ENCODE data around the gene FAM13A.
"Not testable (repeated sequence)": the region's sequence is repeated elsewhere in the genome, so short reads cannot be mapped to it uniquely, and the experiment has no call there.

FAM13A gene

DNA sequence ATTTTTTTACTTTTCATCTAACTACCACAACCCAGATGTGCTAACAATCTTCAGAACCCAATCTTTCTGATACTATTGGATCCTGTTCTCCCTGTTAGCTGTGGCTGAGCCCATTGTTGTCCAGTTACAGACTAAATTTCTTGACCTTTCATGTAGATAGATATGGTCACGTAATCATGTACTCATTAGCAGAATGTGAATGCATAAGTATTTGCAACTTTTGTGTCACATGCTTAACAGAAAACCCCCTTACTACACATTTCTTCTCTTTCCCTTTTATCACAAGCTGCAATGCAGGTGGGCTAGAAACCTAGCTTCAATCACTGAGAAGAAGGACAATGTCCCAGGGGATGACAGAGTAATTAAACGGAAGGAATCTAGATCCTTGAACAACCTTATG, 13.1 kb upstream of the FAM13A start:
- Histone ChIP-seq H3K36me3 (ENCODE audit: control insufficient read depth, insufficient read depth, low read length) (no peaks in the 10 kb centered on the region), H3K4me1 (ENCODE audit: control insufficient read depth, insufficient read depth, low read length, poor library complexity, severe bottlenecking) (no peaks in the 10 kb centered on the region), H3K27ac (ENCODE audit: insufficient read depth, low read length, poor library complexity, severe bottlenecking) (no peak overlapping the region), H3K27me3 (replicated peaks; ENCODE audit: control insufficient read depth, insufficient read depth, low read length, poor library complexity, severe bottlenecking) (no peaks in the 10 kb centered on the region), H3K9me3 (ENCODE audit: control insufficient read depth, low read length) (no peaks in the 10 kb centered on the region), H3K4me3 (ENCODE audit: insufficient read depth, low read depth, low read length, poor library complexity, severe bottlenecking) (no peak overlapping the region)
- DNase-seq: no peak

GRCh38 chr4:89069481-89069880, 12.5 kb upstream of the FAM13A start:
- H3K27me3 ChIP-seq (replicated peaks; ENCODE audit: control insufficient read depth, insufficient read depth, low read length, poor library complexity, severe bottlenecking): no peaks in the 10 kb centered on the region
- no peaks in the 10 kb centered on the region for H3K36me3 ChIP-seq (ENCODE audit: control insufficient read depth, insufficient read depth, low read length)
- H3K4me3 ChIP-seq (ENCODE audit: insufficient read depth, low read depth, low read length, poor library complexity, severe bottlenecking): no peak overlapping the region
- H3K27ac ChIP-seq (ENCODE audit: insufficient read depth, low read length, poor library complexity, severe bottlenecking): no peak overlapping the region
- DNase-seq: no peak
- H3K9me3 ChIP-seq (ENCODE audit: control insufficient read depth, low read length): no peaks in the 10 kb centered on the region
- no peaks in the 10 kb centered on the region for H3K4me1 ChIP-seq (ENCODE audit: control insufficient read depth, insufficient read depth, low read length, poor library complexity, severe bottlenecking)

- Histone ChIP-seq H3K4me1 (ENCODE audit: control insufficient read depth, insufficient read depth, low read length, poor library complexity, severe bottlenecking) (no peaks in the 10 kb centered on the region), H3K4me3 (ENCODE audit: insufficient read depth, low read depth, low read length, poor library complexity, severe bottlenecking) (no peak overlapping the region), H3K36me3 (ENCODE audit: control insufficient read depth, insufficient read depth, low read length) (no peaks in the 10 kb centered on the region), H3K27me3 (replicated peaks; ENCODE audit: control insufficient read depth, insufficient read depth, low read length, poor library complexity, severe bottlenecking) (no peaks in the 10 kb centered on the region), H3K27ac (ENCODE audit: insufficient read depth, low read length, poor library complexity, severe bottlenecking) (no peak overlapping the region), H3K9me3 (ENCODE audit: control insufficient read depth, low read length) (no peaks in the 10 kb centered on the region)
- no peak for DNase-seq
Observed at GRCh38 chr4:89067417-89067816, 10.4 kb upstream of the FAM13A start.

- DNase-seq: no peak
- Histone ChIP-seq H3K4me1 (ENCODE audit: control insufficient read depth, insufficient read depth, low read length, poor library complexity, severe bottlenecking) (no peaks in the 10 kb centered on the region), H3K27ac (ENCODE audit: insufficient read depth, low read length, poor library complexity, severe bottlenecking) (no peak overlapping the region), H3K4me3 (ENCODE audit: insufficient read depth, low read depth, low read length, poor library complexity, severe bottlenecking) (no peak overlapping the region), H3K9me3 (ENCODE audit: control insufficient read depth, low read length) (no peaks in the 10 kb centered on the region), H3K27me3 (replicated peaks; ENCODE audit: control insufficient read depth, insufficient read depth, low read length, poor library complexity, severe bottlenecking) (no peaks in the 10 kb centered on the region), H3K36me3 (ENCODE audit: control insufficient read depth, insufficient read depth, low read length) (no peaks in the 10 kb centered on the region)
Observed at GRCh38 chr4:89064848-89065247, 7.9 kb upstream of the FAM13A start.

GRCh38 chr4:89057844-89058243, 859 bp upstream of the FAM13A start:
- H3K27ac ChIP-seq (ENCODE audit: insufficient read depth, low read length, poor library complexity, severe bottlenecking); DNase-seq; H3K4me3 ChIP-seq (ENCODE audit: insufficient read depth, low read depth, low read length, poor library complexity, severe bottlenecking); H3K9me3 ChIP-seq (ENCODE audit: control insufficient read depth, low read length); H3K27me3 ChIP-seq (replicated peaks; ENCODE audit: control insufficient read depth, insufficient read depth, low read length, poor library complexity, severe bottlenecking); H3K4me1 ChIP-seq (ENCODE audit: control insufficient read depth, insufficient read depth, low read length, poor library complexity, severe bottlenecking); H3K36me3 ChIP-seq (ENCODE audit: control insufficient read depth, insufficient read depth, low read length): not testable (repeated sequence)

DNA sequence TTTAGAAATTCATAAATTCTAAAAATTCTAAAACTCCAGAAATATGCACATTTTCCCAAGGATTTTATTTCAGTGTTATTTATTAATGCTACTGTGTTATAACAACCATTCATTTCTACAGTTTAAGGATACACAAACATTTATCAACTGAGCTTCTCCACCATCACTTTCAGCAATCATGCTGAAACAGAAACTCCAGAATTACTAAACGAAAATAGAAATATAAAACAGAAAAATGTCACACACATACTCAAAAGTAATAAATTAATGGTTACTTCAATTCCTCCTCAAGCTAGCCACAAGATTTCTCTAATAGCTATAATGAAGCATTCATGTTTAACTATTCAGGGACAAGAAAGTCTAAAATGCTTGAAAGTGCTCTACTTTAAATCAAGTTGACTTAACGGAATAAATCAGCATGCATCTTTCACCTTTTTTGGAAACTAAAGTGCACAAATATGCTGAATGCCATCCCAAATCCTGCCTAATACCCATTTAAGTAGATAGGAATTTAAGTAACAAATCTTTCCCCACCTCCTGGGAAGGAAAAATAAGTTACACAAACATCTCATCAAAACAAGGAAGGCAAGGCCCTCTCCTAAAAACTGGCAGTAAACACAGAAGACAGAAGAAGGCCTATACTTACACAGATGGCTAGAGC, 563 bp downstream of the FAM13A start:
- Histone ChIP-seq H3K27ac (ENCODE audit: insufficient read depth, low read length, poor library complexity, severe bottlenecking) (no peak overlapping the region), H3K4me3 (ENCODE audit: insufficient read depth, low read depth, low read length, poor library complexity, severe bottlenecking) (no peak overlapping the region), H3K9me3 (ENCODE audit: control insufficient read depth, low read length) (no peaks in the 10 kb centered on the region), H3K27me3 (replicated peaks; ENCODE audit: control insufficient read depth, insufficient read depth, low read length, poor library complexity, severe bottlenecking) (no peaks in the 10 kb centered on the region), H3K36me3 (ENCODE audit: control insufficient read depth, insufficient read depth, low read length) (no peaks in the 10 kb centered on the region), H3K4me1 (ENCODE audit: control insufficient read depth, insufficient read depth, low read length, poor library complexity, severe bottlenecking) (no peaks in the 10 kb centered on the region)
- no peak for DNase-seq

DNA sequence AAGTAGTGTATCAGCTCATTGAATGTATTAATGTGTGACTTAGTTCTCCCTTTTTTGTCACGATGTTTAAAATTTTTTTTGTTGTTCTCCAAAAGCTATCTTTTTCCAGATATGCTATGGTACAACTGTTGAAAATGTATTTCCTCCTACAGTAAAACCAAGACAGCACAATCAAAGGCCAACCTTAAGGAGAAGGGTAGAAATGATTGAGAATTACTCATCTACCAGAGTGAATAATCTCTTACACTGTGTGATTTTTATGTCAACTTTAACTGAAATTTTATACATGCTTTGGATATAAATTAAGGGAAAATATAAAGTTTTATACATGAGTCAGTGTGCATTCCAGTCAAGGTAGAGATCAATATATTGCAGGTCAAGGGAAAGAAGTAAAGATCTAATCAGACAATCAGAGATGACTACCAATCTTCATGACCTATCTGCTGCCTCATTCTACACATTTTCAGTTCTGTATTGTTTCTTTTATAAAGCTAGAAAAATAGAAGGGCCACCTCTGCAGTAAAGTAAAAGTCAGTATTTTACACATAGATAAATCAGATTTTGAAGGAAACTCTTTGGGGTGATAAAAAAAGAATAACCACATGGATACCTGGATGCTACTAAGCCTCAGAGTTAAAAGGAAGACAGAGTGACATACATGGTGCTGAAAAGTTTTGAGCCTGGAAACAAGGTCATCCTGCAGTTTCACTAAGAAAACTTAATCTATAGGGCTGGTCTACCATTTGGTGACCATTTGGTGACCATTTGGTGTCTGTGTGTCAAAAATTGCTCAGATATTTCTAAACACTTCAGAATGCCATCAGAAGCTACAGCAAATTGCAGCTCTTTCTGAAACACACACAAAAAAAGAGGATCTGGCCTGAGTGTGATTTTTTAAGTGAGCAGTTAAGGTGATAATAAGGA, 1.6 kb downstream of the FAM13A start:
- no peaks in the 10 kb centered on the region for H3K36me3 ChIP-seq (ENCODE audit: control insufficient read depth, insufficient read depth, low read length)
- DNase-seq: no peak
- H3K4me1 ChIP-seq (ENCODE audit: control insufficient read depth, insufficient read depth, low read length, poor library complexity, severe bottlenecking): no peaks in the 10 kb centered on the region
- no peaks in the 10 kb centered on the region for H3K27me3 ChIP-seq (replicated peaks; ENCODE audit: control insufficient read depth, insufficient read depth, low read length, poor library complexity, severe bottlenecking)
- H3K27ac ChIP-seq (ENCODE audit: insufficient read depth, low read length, poor library complexity, severe bottlenecking): no peak overlapping the region
- H3K4me3 ChIP-seq (ENCODE audit: insufficient read depth, low read depth, low read length, poor library complexity, severe bottlenecking): no peak overlapping the region
- no peaks in the 10 kb centered on the region for H3K9me3 ChIP-seq (ENCODE audit: control insufficient read depth, low read length)

- no peaks in the 10 kb centered on the region for H3K4me1 ChIP-seq (ENCODE audit: control insufficient read depth, insufficient read depth, low read length, poor library complexity, severe bottlenecking)
- H3K27ac ChIP-seq (ENCODE audit: insufficient read depth, low read length, poor library complexity, severe bottlenecking): no peak overlapping the region
- no peak for DNase-seq
- H3K36me3 ChIP-seq (ENCODE audit: control insufficient read depth, insufficient read depth, low read length): no peaks in the 10 kb centered on the region
- H3K27me3 ChIP-seq (replicated peaks; ENCODE audit: control insufficient read depth, insufficient read depth, low read length, poor library complexity, severe bottlenecking): no peaks in the 10 kb centered on the region
- H3K4me3 ChIP-seq (ENCODE audit: insufficient read depth, low read depth, low read length, poor library complexity, severe bottlenecking): no peak overlapping the region
- no peaks in the 10 kb centered on the region for H3K9me3 ChIP-seq (ENCODE audit: control insufficient read depth, low read length)
Observed at GRCh38 chr4:89054627-89055026, 2.4 kb downstream of the FAM13A start.

GRCh38 chr4:89049853-89050252, 7.1 kb downstream of the FAM13A start:
- Histone ChIP-seq H3K4me3 (ENCODE audit: insufficient read depth, low read depth, low read length, poor library complexity, severe bottlenecking) (no peak overlapping the region), H3K27ac (ENCODE audit: insufficient read depth, low read length, poor library complexity, severe bottlenecking) (no peak overlapping the region), H3K9me3 (ENCODE audit: control insufficient read depth, low read length) (no peaks in the 10 kb centered on the region), H3K27me3 (replicated peaks; ENCODE audit: control insufficient read depth, insufficient read depth, low read length, poor library complexity, severe bottlenecking) (no peaks in the 10 kb centered on the region), H3K4me1 (ENCODE audit: control insufficient read depth, insufficient read depth, low read length, poor library complexity, severe bottlenecking) (no peaks in the 10 kb centered on the region), H3K36me3 (ENCODE audit: control insufficient read depth, insufficient read depth, low read length) (no peaks in the 10 kb centered on the region)
- DNase-seq: no peak

GRCh38 chr4:89048906-89049601, 7.9 kb downstream of the FAM13A start:
- Histone ChIP-seq H3K27ac (ENCODE audit: insufficient read depth, low read length, poor library complexity, severe bottlenecking) (no peak overlapping the region), H3K27me3 (replicated peaks; ENCODE audit: control insufficient read depth, insufficient read depth, low read length, poor library complexity, severe bottlenecking) (no peaks in the 10 kb centered on the region)
- DNase-seq: no peak

More at GRCh38 chr4:89048906-89049601, 7.9 kb downstream of the FAM13A start:
- Histone ChIP-seq H3K36me3 (ENCODE audit: control insufficient read depth, insufficient read depth, low read length) (no peaks in the 10 kb centered on the region), H3K4me1 (ENCODE audit: control insufficient read depth, insufficient read depth, low read length, poor library complexity, severe bottlenecking) (no peaks in the 10 kb centered on the region), H3K9me3 (ENCODE audit: control insufficient read depth, low read length) (no peaks in the 10 kb centered on the region), H3K4me3 (ENCODE audit: insufficient read depth, low read depth, low read length, poor library complexity, severe bottlenecking) (no peak overlapping the region)
